Left hindlimb (tissue), 1 donor: Measurements from ENCODE around the gene ZYG11A.
"Not testable (repeated sequence)": the region's sequence is repeated elsewhere in the genome, so short reads cannot be mapped to it uniquely, and the experiment has no call there.

ENCODE experiments used
- DNase-seq: peaks from one replicate; pipeline ENCODE4 v3.0.0-alpha.2; 2018

ZYG11A gene

GRCh38 chr1:52842643-52843310 is at the start of gene ZYG11A:
TSS of gene ZYG11A (plus strand) at chr1:52842760. CDS start at chr1:52842884, 124 bp downstream.
- DNase-seq: peak; percentile 77

GRCh38 chr1:52793717-52794116 is 48.8 kb upstream of the ZYG11A start:
- DNase-seq: not testable (repeated sequence)

GRCh38 chr1:52795464-52795863 is 47.1 kb upstream of the ZYG11A start:
- no peak for DNase-seq

- DNase-seq: no peak
These were observed 44.2 kb upstream of the ZYG11A start for GRCh38 chr1:52798331-52798730.

DNA sequence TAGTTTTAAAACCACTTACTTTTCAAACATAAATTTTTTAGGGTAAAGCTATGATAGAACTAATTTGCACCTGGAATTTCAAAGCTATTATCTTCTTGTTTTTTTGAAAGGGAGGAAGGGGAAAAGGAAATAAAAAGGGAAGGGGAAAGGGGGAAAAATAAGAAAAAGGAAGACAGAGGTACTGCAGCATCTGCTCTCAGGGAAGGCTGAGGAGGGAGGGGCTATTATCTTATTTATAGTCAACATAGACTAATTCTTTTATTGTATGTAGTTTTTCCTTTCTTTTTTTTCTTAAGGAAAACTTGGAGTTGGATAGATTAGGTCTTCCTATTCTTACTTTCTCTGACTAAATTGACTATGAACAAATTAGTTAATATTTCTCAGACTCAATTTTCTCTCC is 41.5 kb upstream of the ZYG11A start:
- no peak for DNase-seq

DNA sequence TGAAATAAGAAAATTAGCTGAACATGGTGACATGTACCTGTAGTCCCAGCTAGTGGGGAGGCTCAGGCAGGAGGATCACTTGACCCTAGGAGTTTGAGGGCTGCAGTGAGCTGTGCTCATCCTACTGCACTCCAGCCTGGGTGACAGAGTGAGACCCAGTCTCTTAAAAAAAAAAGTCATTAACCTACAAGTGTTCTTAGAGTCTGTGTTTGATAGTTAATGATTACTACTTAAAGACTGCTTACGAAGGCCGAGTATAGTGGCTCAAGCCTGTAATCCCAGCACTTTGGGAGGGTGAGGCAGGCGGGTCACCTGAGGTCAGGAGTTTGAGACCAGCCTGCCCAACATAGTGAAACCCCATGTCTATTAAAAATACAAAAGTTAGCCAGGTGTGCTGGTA is 38.5 kb upstream of the ZYG11A start:
- DNase-seq: not testable (repeated sequence)

DNA sequence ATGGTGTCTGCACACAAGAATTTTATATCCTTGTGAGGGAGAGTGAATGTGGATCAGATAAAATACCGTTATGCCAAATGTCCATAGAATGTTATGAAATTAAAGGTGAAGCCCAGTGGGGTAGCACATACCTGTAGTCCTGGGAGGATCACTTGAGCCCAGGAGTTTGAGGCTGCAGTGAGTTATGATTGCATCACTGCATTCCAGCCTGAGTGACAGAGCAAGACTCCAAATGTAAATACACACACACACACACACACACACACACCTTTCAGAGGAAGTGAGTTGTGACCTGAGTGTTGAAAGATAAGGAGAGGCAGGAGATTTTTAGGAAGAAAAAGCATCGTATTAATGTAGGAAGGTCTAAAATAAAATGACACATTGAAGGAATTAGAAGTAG is 28.1 kb upstream of the ZYG11A start:
- DNase-seq: no peak

- not testable (repeated sequence) for DNase-seq
These were observed 21.7 kb upstream of the ZYG11A start for GRCh38 chr1:52820830-52821229.

DNA sequence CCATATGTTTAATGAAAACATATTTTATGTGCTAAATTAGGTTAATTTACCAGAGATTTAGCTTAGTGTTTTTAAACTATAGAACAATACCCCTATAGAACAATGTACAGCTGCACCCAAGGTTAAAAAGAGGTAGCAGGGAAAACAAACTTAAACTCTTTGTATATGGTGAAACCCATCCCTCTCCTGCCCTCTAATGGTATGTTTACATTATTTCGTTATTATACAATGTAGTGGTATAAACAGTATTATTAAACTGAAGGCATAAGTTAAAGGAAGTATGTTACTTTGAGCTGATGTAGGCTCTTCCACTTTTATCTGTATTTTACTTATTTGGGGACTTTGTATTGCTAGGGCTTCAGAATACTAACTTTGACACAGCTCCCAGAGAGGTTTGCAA is 16.7 kb upstream of the ZYG11A start:
- DNase-seq: no peak

GRCh38 chr1:52834798-52835197 is 7.8 kb upstream of the ZYG11A start:
- DNase-seq: no peak

DNA sequence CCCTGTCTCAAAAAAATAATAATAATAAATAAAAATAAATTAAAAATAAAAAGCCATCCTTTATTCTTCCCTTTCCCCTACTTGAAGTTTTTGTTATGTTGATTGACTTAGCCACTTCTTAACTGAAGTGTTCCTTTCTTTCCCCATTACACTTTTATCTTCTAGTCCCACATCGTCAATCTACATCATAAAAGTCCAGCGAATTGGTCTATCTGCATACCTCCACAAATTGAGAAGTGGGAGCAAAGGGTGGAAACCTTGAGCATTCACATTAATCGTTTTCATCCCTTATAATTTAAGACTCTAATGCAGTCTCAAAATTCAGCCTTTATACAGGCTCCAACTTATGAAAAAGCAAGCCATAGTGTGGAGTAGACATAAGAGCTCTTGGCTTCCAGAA is 6.5 kb upstream of the ZYG11A start:
- DNase-seq: no peak

- not testable (repeated sequence) for DNase-seq
These were observed 3.4 kb upstream of the ZYG11A start for GRCh38 chr1:52839175-52839574.

GRCh38 chr1:52845119-52845518 is 2.6 kb downstream of the ZYG11A start:
- not testable (repeated sequence) for DNase-seq

- DNase-seq: no peak
These were observed 5.9 kb downstream of the ZYG11A start for GRCh38 chr1:52848423-52848822.

- DNase-seq: no peak
These were observed 8.4 kb downstream of the ZYG11A start for GRCh38 chr1:52850951-52851350.

- no peak for DNase-seq
These were observed 10.3 kb downstream of the ZYG11A start for GRCh38 chr1:52852854-52853253.

GRCh38 chr1:52855584-52855983 is 13.0 kb downstream of the ZYG11A start:
- no peak for DNase-seq

- DNase-seq: no peak
These were observed 13.5 kb downstream of the ZYG11A start for GRCh38 chr1:52856026-52856425.

- DNase-seq: no peak
These were observed 14.9 kb downstream of the ZYG11A start for GRCh38 chr1:52857443-52857842.

DNA sequence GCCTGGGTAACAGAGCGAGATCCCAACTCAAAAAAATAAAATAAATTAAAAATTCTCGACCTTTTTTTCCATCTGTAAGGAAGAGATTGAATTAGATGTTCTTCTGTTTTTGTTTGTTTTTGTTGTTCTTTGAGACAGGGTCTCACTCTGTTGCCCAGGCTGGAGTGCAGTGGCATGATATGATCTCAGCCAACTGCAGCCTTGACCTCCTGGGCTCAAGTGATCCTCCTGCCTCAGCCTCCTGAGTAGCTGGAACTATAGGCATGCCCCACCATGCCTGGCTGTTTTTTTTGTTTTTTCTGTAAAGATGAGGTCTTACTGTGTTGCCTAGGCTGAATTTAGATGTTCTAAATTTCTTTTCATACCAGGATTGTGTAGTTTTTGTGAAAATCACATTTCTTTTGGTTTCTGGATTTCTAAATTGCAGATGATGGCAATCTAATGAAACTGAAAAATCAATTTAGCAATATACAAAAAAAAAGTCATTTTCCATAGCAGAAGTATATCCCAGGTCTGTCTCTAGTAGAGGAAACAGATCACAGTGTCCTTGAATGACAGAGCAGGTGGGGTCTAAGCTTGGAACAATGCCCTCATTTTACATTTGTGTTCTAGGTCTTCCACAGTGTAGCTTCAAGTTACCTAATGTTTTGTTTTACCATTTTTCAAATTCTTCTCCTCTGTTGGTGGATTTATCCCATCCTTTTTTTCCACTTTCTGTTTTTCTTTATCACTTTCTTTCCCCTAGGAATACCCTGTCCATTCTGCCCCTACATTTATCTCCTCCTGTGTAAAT is 20.3 kb downstream of the ZYG11A start:
- DNase-seq: no peak

- no peak for DNase-seq
These were observed 24.7 kb downstream of the ZYG11A start for GRCh38 chr1:52867087-52867863.

DNA sequence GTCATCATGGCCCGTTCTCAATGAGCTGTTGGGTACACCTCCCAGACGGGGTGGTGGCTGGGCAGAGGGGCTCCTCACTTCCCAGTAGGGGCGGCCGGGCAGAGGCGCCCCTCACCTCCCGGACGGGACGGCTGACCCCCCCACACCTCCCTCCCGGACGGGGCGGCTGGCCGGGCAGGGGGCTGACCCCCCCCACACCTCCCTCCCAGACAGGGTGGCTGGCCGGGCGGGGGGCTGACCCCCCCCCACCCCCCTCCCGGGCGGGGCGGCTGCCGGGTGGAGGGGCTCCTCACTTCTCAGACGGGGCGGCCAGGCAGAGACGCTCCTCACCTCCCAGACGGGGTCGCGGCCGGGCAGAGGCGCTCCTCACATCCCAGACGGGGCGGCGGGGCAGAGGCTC is 27.2 kb downstream of the ZYG11A start:
- not testable (repeated sequence) for DNase-seq

GRCh38 chr1:52876843-52877242 is 34.3 kb downstream of the ZYG11A start:
- no peak for DNase-seq

DNA sequence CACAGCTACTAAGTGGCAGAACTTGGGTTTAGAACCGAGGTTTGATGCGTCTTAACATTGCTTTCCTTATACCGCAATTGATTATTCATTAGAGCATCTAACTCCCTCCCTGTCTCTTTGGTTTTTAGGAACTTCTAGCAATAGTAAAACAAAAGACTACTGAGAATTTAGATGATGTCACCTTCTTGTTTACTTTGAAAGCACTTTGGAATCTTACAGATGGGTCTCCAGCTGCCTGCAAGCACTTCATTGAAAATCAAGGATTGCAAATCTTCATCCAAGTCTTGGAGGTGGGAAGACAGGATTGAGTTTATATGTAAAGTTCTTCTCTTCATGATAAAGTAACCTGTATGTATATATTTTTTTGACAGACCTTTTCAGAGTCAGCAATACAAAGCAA is 35.0 kb downstream of the ZYG11A start:
- DNase-seq: no peak
